GM18519 (cell line): ENCODE results near the gene OTUD5.
A peak's percentile ranks its signal among the peaks of the same experiment; 100 is the strongest.

Experiments used
- ATAC-seq: cut with Tn5 transposase; IDR thresholded peaks from one replicate; pipeline ENCODE4 v1.9.1; 2021; ENCODE audit warnings: mild to moderate bottlenecking, moderate library complexity; ENCODE audit not compliant: unreplicated experiment, low FRiP score

OTUD5 gene

GRCh38 chrX:48913605-48914366 lies 43.6 kb downstream of the OTUD5 start:
- no peak for ATAC-seq

GRCh38 chrX:48911412-48912182 lies 45.8 kb downstream of the OTUD5 start, which contains the start of gene SLC35A2:
TSS of gene SLC35A2 (minus strand) at chrX:48911646. CDS start at chrX:48911636, 10 bp downstream.
- ATAC-seq = no peak

GRCh38 chrX:48910926-48911411 lies 46.4 kb downstream of the OTUD5 start:
- no peak for ATAC-seq

- no peak for ATAC-seq
These were observed 47.6 kb downstream of the OTUD5 start for GRCh38 chrX:48909703-48910294.

GRCh38 chrX:48908600-48908999 lies 48.8 kb downstream of the OTUD5 start:
- ATAC-seq = no peak

GRCh38 chrX:48905090-48905790 lies 52.2 kb downstream of the OTUD5 start:
- ATAC-seq = no peak

- no peak for ATAC-seq
These were observed 52.8 kb downstream of the OTUD5 start for GRCh38 chrX:48904626-48905025.

- no peak for ATAC-seq
These were observed 53.2 kb downstream of the OTUD5 start for GRCh38 chrX:48904180-48904579.

- no peak for ATAC-seq
These were observed 54.1 kb downstream of the OTUD5 start for GRCh38 chrX:48903290-48903689.

- no peak for ATAC-seq
These were observed 54.6 kb downstream of the OTUD5 start for GRCh38 chrX:48902776-48903175.

- ATAC-seq = no peak
These were observed 55.3 kb downstream of the OTUD5 start for GRCh38 chrX:48902135-48902534.

GRCh38 chrX:48901069-48901468 lies 56.3 kb downstream of the OTUD5 start:
- ATAC-seq = no peak

- ATAC-seq = no peak
These were observed 58.4 kb downstream of the OTUD5 start for GRCh38 chrX:48899078-48899410.

- ATAC-seq = peak; percentile 84
These were observed 59.6 kb downstream of the OTUD5 start, which contains the start of the genes PQBP1 and TIMM17B for GRCh38 chrX:48897625-48898306. TSS of gene PQBP1 (plus strand) at chrX:48897930. CDS start at chrX:48898510, 580 bp downstream. TSS of gene TIMM17B (minus strand) at chrX:48897768. CDS start at chrX:48897749, 19 bp downstream.

GRCh38 chrX:48897157-48897624 lies 60.2 kb downstream of the OTUD5 start:
- ATAC-seq = no peak

- ATAC-seq = no peak
These were observed 60.8 kb downstream of the OTUD5 start for GRCh38 chrX:48896611-48897011.

GRCh38 chrX:48894891-48895290 lies 62.5 kb downstream of the OTUD5 start:
- ATAC-seq = no peak

GRCh38 chrX:48893556-48894348 lies 63.7 kb downstream of the OTUD5 start:
- no peak for ATAC-seq

- no peak for ATAC-seq
These were observed 64.5 kb downstream of the OTUD5 start for GRCh38 chrX:48892896-48893295.
